Neutrophil (primary cell): ENCODE measurements around the gene ZNF627.

Source experiments
- H3K27ac ChIP-seq: fragments of 200-600 bp; sonication (generic); 2 replicates; pipeline ENCODE4 v1.5.1; 2016; ENCODE audit warnings: mild to moderate bottlenecking, moderate library complexity
- H3K27me3 ChIP-seq: fragments of 200-600 bp; sonication (generic); 2 replicates; pipeline ENCODE4 v1.6.0; 2016; ENCODE audit warnings: mild to moderate bottlenecking
- H3K36me3 ChIP-seq: fragments of 200-600 bp; sonication (generic); 2 replicates; pipeline ENCODE4 v1.5.1; 2017
- H3K4me1 ChIP-seq, 2 experiments: fragments of 200-600 bp in 1 of 2; sonication (generic) in 1 of 2; 1 replicate in 1 of 2; 2 replicates in 1 of 2; pipeline versions ENCODE4 v1.5.1 to v1.6.1; 2013 to 2016; ENCODE audit warnings: low read depth in 1 of 2, low read length in 1 of 2, mild to moderate bottlenecking in 1 of 2, moderate library complexity in 1 of 2; ENCODE audit not compliant: control insufficient read depth in 1 of 2, insufficient read depth in 1 of 2
- H3K4me3 ChIP-seq, 2 experiments: fragments of 200-600 bp in 1 of 2; sonication (generic) in 1 of 2; 1 replicate in 1 of 2; 2 replicates in 1 of 2; pipeline ENCODE4 v1.5.1; 2013 to 2016; ENCODE audit warnings: low read depth in 1 of 2, low read length in 1 of 2, mild to moderate bottlenecking in 1 of 2, moderate library complexity in 1 of 2
- H3K9me3 ChIP-seq: fragments of 200-600 bp; sonication (generic); 2 replicates; pipeline ENCODE4 v1.5.1; 2016
- TF ChIP-seq, protein P1 (sequence below): fragments of 200-600 bp; sonication (generic); IDR thresholded peaks from 2 replicates; pipeline ENCODE4 v1.5.1; 2016; ENCODE audit warnings: antibody characterized with exemption

Gene ZNF627

DNA sequence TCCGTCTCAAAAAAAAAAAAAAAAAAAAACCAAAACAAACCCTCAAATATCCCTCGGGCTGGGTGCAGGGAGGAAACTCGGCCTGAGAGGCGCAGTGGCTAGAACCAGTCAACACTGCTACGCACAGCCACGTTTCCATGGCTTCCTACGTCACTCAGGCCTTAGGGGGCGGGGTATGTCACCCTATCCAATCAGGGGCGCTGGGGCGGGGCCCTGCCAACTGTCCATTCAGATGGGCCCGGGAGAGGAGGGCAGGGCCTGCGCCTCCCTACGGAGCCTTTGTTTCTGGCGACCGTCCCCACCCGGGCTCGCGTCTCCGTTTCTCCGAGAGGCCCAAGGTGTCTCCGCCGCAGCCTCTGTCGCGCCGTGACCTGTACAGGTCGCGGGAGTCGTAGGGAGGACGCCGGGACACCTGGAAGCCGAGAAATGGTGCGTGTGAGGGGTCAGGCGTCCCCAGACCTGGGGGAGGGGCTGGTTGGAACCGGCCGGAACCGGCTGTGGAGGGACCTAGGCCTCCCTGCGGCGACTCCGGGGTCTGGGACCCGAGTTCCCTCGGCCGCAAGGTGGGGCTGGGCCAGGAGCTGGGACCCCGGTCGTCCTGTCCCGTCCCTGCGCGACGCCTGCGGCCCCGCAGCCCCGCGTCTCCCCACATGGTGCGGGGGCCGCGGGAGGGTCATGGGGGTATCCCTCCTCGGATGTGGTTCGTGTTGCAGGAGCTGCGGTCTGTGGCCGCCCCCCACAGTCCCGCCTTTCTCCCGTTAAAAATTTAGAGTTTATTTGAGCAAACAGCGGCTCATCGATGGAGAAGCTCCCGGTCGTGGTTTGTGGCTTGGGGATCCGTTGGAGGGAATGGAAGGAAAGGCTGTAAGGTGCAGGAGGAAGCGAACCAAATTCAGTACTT, at the start of gene ZNF627:
Gene ZNF627 (plus strand): TSS at position 282 of the 901 bp plus-strand sequence. CDS start 145 bp downstream, at position 427.
- H3K4me1 ChIP-seq: peaks cover 13 to 14% of the 10 kb centered on the region in 2 experiments
- no peaks in the 10 kb centered on the region for H3K27me3 ChIP-seq
- TF ChIP-seq, protein P1, sequence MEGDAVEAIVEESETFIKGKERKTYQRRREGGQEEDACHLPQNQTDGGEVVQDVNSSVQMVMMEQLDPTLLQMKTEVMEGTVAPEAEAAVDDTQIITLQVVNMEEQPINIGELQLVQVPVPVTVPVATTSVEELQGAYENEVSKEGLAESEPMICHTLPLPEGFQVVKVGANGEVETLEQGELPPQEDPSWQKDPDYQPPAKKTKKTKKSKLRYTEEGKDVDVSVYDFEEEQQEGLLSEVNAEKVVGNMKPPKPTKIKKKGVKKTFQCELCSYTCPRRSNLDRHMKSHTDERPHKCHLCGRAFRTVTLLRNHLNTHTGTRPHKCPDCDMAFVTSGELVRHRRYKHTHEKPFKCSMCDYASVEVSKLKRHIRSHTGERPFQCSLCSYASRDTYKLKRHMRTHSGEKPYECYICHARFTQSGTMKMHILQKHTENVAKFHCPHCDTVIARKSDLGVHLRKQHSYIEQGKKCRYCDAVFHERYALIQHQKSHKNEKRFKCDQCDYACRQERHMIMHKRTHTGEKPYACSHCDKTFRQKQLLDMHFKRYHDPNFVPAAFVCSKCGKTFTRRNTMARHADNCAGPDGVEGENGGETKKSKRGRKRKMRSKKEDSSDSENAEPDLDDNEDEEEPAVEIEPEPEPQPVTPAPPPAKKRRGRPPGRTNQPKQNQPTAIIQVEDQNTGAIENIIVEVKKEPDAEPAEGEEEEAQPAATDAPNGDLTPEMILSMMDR: peak; percentile 65
- no peaks in the 10 kb centered on the region for H3K36me3 ChIP-seq
- peak within 1 kb of the TSS; percentile 87 for H3K27ac ChIP-seq
- H3K9me3 ChIP-seq: no peaks in the 10 kb centered on the region
- peak within 1 kb of the TSS; percentile 92 to 94 for H3K4me3 ChIP-seq

DNA sequence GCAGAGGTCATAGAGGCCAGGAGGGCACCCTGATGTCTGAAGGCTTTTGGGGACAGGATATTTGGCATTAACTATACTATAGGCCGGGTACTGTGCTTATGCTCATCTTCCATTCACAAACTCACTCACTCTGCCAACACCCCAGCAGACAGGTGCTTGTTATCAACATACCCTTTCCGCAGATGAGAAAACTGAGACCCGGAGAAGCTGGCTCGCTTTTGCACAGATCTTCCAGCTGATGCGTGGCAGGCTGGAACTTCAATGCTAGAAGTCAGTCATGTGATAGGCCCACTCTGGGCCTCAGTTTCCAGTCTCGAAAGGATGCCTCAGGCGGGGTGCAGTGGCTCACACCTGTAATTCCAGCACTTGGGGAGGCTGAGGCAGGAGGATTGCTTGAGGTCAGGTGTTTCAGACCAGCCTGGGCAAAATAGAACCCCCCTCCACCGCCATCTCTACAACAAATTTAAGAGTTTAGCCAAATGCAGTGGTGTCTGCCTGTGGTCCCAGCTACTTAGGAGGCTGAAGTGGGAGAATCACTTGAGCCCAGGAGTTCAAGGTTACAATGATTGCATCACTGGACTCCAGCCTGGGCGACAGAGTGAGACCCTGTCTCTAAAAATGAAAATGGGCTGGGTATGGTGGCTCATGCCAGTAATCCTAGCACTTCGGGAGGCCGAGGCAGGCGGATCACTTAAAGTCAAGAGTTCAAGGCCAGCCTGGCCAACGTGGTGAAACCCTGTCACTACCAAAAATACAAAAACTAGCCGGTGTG, 49.2 kb upstream of the ZNF627 start:
- H3K27me3 ChIP-seq: peaks cover 9% of the 10 kb centered on the region
- TF ChIP-seq, protein P1: no peak
- no peak overlapping the region for H3K4me3 ChIP-seq
- no peaks in the 10 kb centered on the region for H3K4me1 ChIP-seq
- no peak overlapping the region for H3K27ac ChIP-seq
- no peaks in the 10 kb centered on the region for H3K9me3 ChIP-seq
- peaks cover 14% of the 10 kb centered on the region for H3K36me3 ChIP-seq

DNA sequence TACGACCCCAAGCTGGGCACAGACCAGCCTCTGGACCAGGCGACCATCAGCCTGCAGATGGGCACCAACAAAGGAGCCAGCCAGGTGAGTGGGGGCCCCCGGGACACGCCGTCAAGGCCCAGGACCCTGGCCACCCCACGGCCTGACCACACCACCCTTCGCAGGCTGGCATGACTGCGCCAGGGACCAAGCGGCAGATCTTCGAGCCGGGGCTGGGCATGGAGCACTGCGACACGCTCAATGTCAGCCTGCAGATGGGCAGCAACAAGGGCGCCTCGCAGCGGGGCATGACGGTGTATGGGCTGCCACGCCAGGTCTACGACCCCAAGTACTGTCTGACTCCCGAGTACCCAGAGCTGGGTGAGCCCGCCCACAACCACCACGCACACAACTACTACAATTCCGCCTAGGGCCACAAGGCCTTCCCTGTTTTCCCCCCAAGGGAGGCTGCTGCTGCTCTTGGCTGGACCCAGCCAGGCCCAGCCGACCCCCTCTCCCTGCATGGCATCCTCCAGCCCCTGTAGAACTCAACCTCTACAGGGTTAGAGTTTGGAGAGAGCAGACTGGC, 47.8 kb upstream of the ZNF627 start:
- H3K4me1 ChIP-seq: no peaks in the 10 kb centered on the region
- H3K9me3 ChIP-seq: no peaks in the 10 kb centered on the region
- TF ChIP-seq, protein P1: no peak
- H3K4me3 ChIP-seq: no peak overlapping the region
- no peak overlapping the region for H3K27ac ChIP-seq
- H3K36me3 ChIP-seq: peaks cover 27% of the 10 kb centered on the region
- peaks cover 8% of the 10 kb centered on the region for H3K27me3 ChIP-seq

DNA sequence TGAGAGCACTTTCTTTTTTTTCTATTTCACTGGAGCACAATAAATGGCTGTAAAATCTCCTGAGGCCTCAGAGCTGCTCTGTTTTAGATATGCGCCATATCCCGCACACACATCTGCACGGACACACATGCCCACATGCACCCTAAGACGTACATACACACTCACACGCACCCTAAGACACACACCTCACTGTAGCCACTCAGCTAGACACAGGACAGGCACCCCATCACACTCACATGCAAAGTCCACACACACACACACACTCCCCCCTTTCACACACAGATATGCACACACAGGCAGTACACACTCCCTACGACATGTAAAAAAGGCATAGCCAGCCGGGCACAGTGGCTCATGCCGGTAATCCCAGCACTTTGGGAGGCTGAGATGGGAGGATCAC, 47.0 kb upstream of the ZNF627 start:
- Histone ChIP-seq H3K27me3 (peaks cover 2% of the 10 kb centered on the region), H3K36me3 (peaks cover 30% of the 10 kb centered on the region), H3K4me1 (no peaks in the 10 kb centered on the region), H3K9me3 (no peaks in the 10 kb centered on the region), H3K27ac (no peak overlapping the region), H3K4me3 (no peak overlapping the region)
- TF ChIP-seq, protein P1: no peak

DNA sequence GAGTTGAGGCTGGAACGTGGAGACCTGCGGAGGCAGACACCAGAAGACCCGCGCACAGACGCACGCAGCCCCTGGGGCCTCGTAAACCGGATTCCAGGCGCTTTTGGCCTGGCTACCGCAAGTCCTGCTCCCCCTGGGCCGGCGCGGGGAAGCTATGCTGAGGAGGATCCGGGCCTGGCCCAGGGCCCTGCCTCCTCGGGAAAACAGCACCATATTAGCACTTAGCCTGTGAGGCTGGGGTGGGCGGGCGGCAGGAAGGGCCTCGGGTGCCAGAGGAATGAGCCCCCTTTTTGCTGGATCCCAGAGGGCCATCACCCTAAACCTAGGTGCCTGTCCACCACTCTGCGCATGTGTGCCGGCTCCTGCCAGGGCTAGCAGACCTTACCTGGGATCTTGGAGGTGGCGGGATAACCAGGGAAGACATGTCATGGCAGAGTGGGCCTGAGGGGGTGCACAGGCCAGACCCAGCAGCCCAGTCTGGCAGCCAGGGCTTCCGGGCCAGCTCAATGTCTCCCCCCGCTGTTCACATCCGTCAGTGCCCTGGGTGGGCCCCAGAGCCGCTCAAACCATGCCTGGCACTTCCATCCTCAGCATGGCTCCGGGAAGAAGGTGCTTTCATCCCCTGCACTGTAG, 45.6 kb upstream of the ZNF627 start:
- Histone ChIP-seq H3K4me3 (no peak overlapping the region), H3K4me1 (no peaks in the 10 kb centered on the region), H3K27ac (no peak overlapping the region), H3K27me3 (no peaks in the 10 kb centered on the region), H3K36me3 (peaks cover 33% of the 10 kb centered on the region), H3K9me3 (no peaks in the 10 kb centered on the region)
- TF ChIP-seq, protein P1: no peak
